HG03469 (cell line): ENCODE data around the gene LMBRD2.
A peak's percentile ranks its signal among the peaks of the same experiment; 100 is the strongest.

Experiments
- ATAC-seq: cut with Tn5 transposase; IDR thresholded peaks from one replicate; pipeline ENCODE4 v1.9.1; 2021; ENCODE audit warnings: mild to moderate bottlenecking, moderate library complexity, moderate number of reproducible peaks; ENCODE audit not compliant: unreplicated experiment

Gene LMBRD2

GRCh38 chr5:36111238-36111637 is 40.4 kb downstream of the LMBRD2 start:
- ATAC-seq, result no peak

GRCh38 chr5:36108758-36109460 is 42.8 kb downstream of the LMBRD2 start:
- ATAC-seq, result no peak

DNA sequence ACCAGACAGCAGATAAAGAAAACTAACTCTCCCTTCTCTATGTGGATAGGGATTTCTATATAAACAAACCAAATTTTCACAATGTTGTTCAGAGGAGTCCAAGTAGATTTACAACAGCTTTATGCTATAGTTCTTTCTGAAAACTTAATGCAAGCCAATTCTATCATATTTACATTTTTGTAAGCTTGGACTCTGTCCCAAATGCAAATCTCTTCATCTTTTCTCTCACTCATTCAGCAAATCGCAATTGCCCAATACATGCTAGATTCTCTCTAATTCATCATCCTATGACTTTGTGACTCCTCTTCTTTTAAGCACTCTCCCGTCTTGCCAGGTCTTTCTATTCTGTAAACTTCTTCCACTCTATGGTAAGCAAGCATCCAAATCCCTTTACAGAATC is 45.9 kb downstream of the LMBRD2 start:
- ATAC-seq, result no peak

DNA sequence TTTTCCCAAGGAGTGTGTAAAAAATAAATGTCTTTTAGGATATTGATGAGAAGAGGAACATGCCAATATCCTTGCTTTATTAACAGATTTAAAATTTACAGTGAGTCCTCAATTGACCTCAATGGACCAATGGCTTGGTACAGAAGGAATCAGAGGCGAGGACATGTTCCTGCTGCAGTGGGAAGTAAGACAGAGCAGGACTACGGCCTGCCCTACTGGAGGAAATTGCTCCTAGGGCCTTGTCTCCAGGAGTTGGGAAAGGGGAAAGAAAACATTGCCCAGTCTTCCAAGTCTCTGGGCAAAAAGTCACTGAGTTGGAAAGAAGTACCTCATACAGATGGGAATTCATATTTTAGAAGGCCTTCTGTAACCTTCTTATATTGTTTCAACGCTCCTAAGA is 51.9 kb downstream of the LMBRD2 start:
- ATAC-seq, result no peak

- no peak for ATAC-seq
Measured at GRCh38 chr5:36096486-36096885, 55.2 kb downstream of the LMBRD2 start.

DNA sequence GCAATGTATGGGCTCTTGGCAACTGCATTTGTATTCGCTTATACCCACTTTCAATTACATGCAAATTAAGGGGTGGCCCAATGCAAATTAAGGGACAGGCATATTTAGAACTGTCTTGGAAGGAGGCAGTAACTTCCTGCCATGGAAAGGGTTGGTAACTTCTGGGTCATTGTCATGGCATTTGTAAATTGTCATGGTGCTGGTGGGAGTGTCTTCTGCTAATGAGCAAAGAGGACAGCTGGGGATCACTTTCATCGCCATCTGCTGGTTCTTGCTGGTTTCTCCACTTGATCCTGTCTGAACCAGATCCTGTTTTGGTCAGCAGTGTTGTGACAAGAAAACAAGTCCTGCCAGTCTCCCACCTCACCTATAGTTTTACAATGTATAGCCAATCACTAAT is 61.7 kb downstream of the LMBRD2 start:
- ATAC-seq, result no peak

DNA sequence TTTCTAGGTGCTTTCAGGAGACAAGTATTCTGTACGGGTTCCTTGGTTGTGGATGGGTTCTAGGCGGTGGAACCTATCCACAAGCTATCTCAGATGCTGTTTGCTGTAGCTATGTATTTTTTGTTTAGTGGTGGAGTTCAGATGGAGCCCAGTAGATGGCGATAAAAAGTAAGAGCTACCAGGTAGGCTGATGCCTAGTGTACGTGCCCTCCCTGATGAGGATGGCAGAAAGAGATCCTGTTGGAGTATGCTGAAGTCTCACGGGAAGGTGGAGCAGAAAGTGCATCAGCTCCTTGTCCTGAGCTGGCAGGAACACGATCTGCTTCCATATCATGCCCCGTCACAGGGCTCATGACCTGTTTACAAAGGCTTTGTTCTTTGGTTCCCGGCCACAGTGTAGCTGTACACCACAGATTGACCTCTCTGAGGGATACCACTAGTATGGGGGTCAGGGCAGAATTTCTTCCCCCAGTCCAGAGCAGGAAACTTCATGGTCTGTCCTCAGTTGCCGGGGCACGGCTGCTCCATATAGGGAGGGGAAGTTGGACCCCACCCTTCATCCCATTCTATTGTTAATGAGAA is 72.4 kb downstream of the LMBRD2 start:
- peak; percentile 98 for ATAC-seq

DNA sequence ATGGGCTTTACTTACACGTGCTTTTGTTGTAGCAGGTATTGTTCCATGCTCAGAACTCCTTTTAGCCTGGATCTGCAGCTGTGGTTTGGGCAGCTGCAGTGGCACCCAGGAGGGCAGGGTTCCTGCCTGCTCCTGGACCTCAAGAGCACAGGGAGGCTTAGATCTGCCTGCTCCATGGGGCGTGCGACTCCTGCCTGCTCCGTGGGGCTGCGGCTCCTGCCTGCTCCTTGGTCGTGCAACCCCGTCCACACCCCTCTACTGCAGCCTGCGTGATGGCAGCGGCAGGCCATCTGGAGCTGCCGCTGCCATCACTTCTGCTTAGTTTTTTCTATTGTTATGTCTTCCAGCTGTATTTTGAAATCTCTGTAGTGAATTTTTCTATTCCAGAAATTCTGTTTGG is 73.3 kb downstream of the LMBRD2 start:
- ATAC-seq, result no peak

DNA sequence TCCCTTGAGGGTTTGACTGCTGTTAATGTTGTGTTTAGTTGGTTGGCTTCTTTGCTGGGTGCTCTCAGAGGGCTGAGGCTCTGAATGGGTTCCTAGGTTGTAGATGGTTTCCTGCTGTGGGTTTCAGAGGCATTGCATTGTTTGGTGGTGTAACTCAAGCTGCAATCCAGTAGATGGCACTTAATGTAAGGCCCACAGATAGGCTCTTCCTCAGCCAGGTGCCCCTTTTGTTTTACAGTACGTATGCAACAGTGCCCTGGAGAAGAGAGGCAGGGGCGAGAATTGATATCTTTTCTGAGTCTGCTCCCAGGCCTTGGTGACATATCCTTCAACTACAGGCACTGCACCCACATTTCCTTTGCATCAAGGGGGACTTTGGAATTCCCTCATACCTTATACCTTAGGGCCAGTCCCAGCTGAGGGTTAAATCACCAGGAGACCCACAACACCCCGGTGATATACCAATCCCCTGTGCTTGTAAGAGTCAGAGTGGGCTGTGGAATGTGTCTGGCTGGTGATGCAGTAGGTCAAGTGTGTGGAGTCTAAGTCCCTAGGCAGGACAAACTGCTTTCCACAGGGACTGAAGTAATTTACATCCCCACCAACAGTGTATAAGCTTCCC is 78.0 kb downstream of the LMBRD2 start:
- peak; percentile 74 for ATAC-seq

GRCh38 chr5:36070687-36071571 is 80.8 kb downstream of the LMBRD2 start:
- ATAC-seq, result no peak

GRCh38 chr5:36068751-36069281 is 82.9 kb downstream of the LMBRD2 start:
- ATAC-seq, result no peak

- ATAC-seq, result no peak
Measured at GRCh38 chr5:36066540-36067210, 85.0 kb downstream of the LMBRD2 start, which contains the start of gene UGT3A2. Gene UGT3A2, minus strand, starts transcription at chr5:36066882. Its CDS starts 93 bp downstream, at chr5:36066789.

DNA sequence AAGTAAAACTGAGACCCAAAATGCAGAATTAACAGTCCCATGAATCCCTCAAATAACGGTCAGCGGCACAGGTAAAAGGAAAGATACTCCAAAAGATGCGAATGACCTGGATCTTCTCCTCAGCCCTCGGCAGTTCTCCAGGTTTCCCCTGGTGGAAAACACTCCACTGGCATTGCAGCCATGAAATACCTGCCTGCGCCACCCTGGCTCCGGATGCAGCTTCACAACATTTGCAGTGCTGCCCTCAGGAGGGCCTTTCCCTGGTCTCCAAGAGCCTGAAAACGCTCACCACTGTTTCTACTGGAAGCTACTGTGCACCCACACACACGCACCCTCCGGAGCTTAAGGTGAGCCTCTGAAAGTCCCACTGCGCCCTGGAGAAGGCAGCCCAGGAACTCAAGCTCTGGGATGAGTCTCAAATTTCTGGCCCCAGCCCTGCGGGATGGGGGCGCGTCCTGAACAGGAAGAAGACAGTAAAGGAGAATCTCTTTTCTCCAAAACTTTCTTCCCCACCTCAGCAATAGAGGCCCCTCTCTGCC is 85.6 kb downstream of the LMBRD2 start:
- ATAC-seq, result no peak

DNA sequence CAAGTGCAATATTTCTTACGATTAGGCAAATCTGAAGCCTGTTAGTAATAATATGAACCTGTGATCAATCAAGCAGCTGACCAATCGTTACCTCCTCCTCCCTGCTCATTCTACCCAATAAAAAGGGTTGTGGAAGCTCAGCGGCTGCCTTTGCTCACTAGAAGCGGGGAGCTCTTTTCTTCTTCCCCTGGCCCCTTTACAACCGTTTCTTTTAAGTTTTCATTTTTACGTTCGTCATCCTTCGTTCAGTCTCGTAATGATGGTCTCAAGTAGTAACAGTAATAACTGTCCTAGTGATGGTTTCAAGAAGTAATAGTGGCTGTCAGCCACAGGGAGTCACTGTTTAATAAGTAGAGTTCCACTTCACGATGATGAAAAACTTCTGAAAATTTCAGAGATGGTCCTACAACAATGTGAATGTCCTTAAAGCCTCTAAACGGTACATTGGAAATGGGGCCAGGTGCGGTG is 91.2 kb downstream of the LMBRD2 start:
- ATAC-seq, result no peak

- ATAC-seq, result no peak
Measured at GRCh38 chr5:36059571-36060419, 91.9 kb downstream of the LMBRD2 start.

- no peak for ATAC-seq
Measured at GRCh38 chr5:36058776-36059175, 92.9 kb downstream of the LMBRD2 start.

DNA sequence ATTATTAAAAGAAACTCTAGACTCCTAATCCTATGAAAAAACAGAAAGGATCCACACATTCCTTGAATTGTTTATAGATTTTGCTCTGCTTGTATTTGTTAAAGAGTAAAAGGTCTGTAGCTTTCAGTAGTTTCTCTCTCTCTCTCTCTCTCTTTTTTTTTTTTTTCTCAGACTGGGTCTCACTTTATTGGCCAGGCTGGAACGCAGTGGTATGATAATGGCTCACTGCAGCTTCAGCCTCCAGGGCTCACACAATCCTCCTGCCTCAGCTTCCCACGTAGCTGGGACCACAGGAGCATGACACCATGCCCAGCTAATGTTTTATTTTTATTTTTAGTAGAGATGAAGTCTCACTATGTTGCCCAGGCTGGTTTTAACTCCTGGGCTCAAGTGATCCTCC is 94.3 kb downstream of the LMBRD2 start:
- no peak for ATAC-seq

GRCh38 chr5:36056422-36056821 is 95.3 kb downstream of the LMBRD2 start:
- ATAC-seq, result no peak

- no peak for ATAC-seq
Measured at GRCh38 chr5:36055984-36056383, 95.7 kb downstream of the LMBRD2 start.
